K562 (cell line): ENCODE data around the gene NCOA6. TPM values are rescaled to one million over a fixed set of nuclear protein-coding genes. Genes with fewer than 3 reads are reported as not detected.

Source experiments
- ATAC-seq: fragments of 200-7000 bp; cut with Tn5 transposase; 3 replicates; pipeline ENCODE4 v1.9.1; 2020; ENCODE audit warnings: moderate library complexity
- BruUV-seq: library from RNA; stranded (reverse); fragments of 400-500 nt; replicated peaks from 2 replicates; lab custom pipeline; 2021; lab: Mats Ljungman, UMichigan
- CTCF ChIA-PET: fragments of 300-600 bp; formaldehyde crosslinking; extraction: SDS; loops from one replicate; lab custom pipeline; 2021; ENCODE audit warnings: low intra/inter-chr PET ratio; lab: Yijun Ruan, JAX
- POLR2A ChIA-PET: fragments of 300-600, 350-650 bp; sonication (Branson Sonifier 250); formaldehyde crosslinking; extraction: SDS; loops from one replicate; lab custom pipeline; 2021; ENCODE audit warnings: antibody characterized with exemption, inconsistent platforms; lab: Yijun Ruan, JAX
- DNase-seq, 4 experiments: peaks; one replicate each; pipeline versions ENCODE4 v3.0.0 to v3.0.0-alpha.2; 2011 to 2018; ENCODE audit warnings: low spot score in 3 of 4, mixed read lengths in 3 of 4; ENCODE audit errors: extremely low read depth in 1 of 4
- FAIRE-seq: peaks from 2 replicates; lab custom pipeline; 2011; peaks lifted over from hg19 to GRCh38; lab: Jason Lieb, UNC
- H2AFZ ChIP-seq: 2 replicates; pipeline ENCODE4 v1.6.0; 2011; ENCODE audit warnings: low read depth, low read length, control low read depth, inconsistent platforms
- H3K27ac ChIP-seq: fragments of 200-600 bp; 3 replicates; pipeline ENCODE4 v1.8.0; 2011; ENCODE audit warnings: low read depth, mild to moderate bottlenecking, control low read depth, inconsistent platforms, low read length, moderate library complexity, mixed read lengths; ENCODE audit errors: extremely low read depth
- H3K27me3 ChIP-seq, 2 experiments: fragments of 300-600 bp in 1 of 2; 2 replicates in 1 of 2; 3 replicates in 1 of 2; pipeline versions ENCODE4 v1.6.0 to v1.8.0; 2011; ENCODE audit warnings: inconsistent platforms in 2 of 2, low read length in 2 of 2, mild to moderate bottlenecking in 1 of 2, mixed read lengths in 1 of 2, moderate library complexity in 1 of 2; ENCODE audit not compliant: control insufficient read depth in 2 of 2, insufficient read depth in 2 of 2
- H3K36me3 ChIP-seq: fragments of 300-600 bp; 3 replicates; pipeline ENCODE4 v1.8.0; 2011; ENCODE audit warnings: mild to moderate bottlenecking, low read length, inconsistent platforms; ENCODE audit not compliant: control insufficient read depth, insufficient read depth
- H3K4me1 ChIP-seq, 2 experiments: fragments of 200-600 bp in 1 of 2; replicated peaks in 1 of 2; 2 replicates in 1 of 2; 3 replicates in 1 of 2; pipeline versions ENCODE4 v1.5.1 to v1.8.0; 2011; ENCODE audit warnings: inconsistent platforms in 2 of 2, low read length in 2 of 2, mild to moderate bottlenecking in 1 of 2, mixed read lengths in 1 of 2, moderate library complexity in 1 of 2; ENCODE audit not compliant: control insufficient read depth in 2 of 2, insufficient read depth in 2 of 2
- H3K4me2 ChIP-seq: 2 replicates; pipeline ENCODE4 v1.6.1; 2011; ENCODE audit warnings: low read length, control low read depth, inconsistent platforms, mixed read lengths; ENCODE audit not compliant: insufficient read depth
- H3K4me3 ChIP-seq: fragments of 200-600 bp; sonication (generic), shearing (Covaris generic); 2 replicates; pipeline ENCODE4 v1.5.1; 2016; ENCODE audit warnings: control low read depth, inconsistent platforms
- H3K79me2 ChIP-seq: fragments of 200-600 bp; 3 replicates; pipeline ENCODE4 v1.8.0; 2011; ENCODE audit warnings: low read length, inconsistent platforms; ENCODE audit not compliant: control insufficient read depth, insufficient read depth
- H3K9ac ChIP-seq, 2 experiments: 2 replicates each; pipeline versions ENCODE4 v1.6.0 to v1.6.1; 2011; ENCODE audit warnings: low read depth in 2 of 2, low read length in 2 of 2, control low read depth in 1 of 2, inconsistent platforms in 1 of 2, mild to moderate bottlenecking in 1 of 2, mixed read lengths in 1 of 2; ENCODE audit not compliant: insufficient read depth in 1 of 2
- H3K9me1 ChIP-seq: one replicate; pipeline ENCODE4 v1.6.0; 2011; ENCODE audit warnings: inconsistent platforms, mild to moderate bottlenecking, low read length, moderate library complexity; ENCODE audit not compliant: control insufficient read depth, insufficient read depth
- H3K9me3 ChIP-seq: replicated peaks from 2 replicates; pipeline ENCODE4 v1.5.1; 2011; ENCODE audit warnings: low read depth, low read length, inconsistent platforms; ENCODE audit not compliant: control insufficient read depth, insufficient read depth
- H4K20me1 ChIP-seq: replicated peaks from 2 replicates; pipeline ENCODE4 v1.6.1; 2011; ENCODE audit warnings: low read length, inconsistent platforms, mixed read lengths; ENCODE audit not compliant: control insufficient read depth, insufficient read depth
- GTF2E2 ChIP-seq: fragments of 200-800 bp; sonication (Bioruptor generic); IDR thresholded peaks from 2 replicates; pipeline ENCODE4 v1.6.1; 2016; ENCODE audit warnings: missing genetic modification characterization, missing compliant biosample characterization
- HNRNPUL1 ChIP-seq: fragments of 200-400 bp; formaldehyde crosslinking; IDR thresholded peaks from 2 replicates; pipeline ENCODE4 v1.6.1; 2017; ENCODE audit warnings: low read length
- WGBS: fragments of 100-300 bp; shearing (Covaris generic); methylation state at CpG from one replicate; pipeline ENCODE4 v1.1.6; 2016; ENCODE audit warnings: low coverage, mixed read lengths; ENCODE audit not compliant: insufficient coverage; ENCODE audit errors: missing lambda C conversion rate; 5-methylcytosine and 5-hydroxymethylcytosine counted together
- in situ Hi-C: fragments of 300-500 bp; cut with MboI; formaldehyde crosslinking; loops from 4 replicates; pipeline ENCODE4 v1.15.0; 2018; ENCODE audit warnings: inconsistent platforms, mixed read lengths
- intact Hi-C: fragments of 100-400 bp; cut with micrococcal nuclease; formaldehyde crosslinking; loops from 2 replicates; pipeline ENCODE4 v1.14.2; 2022
- polyA plus RNA-seq, 8 experiments: library from polyadenylated mRNA; depleted of rRNA in 4 of 8; stranded (reverse) in 5 of 8; unstranded in 3 of 8; fragments of >200 nt; fragmentation: Nextera tagmentation in 2 of 8; fragmentation: Illumina TruSeq in 1 of 8; extraction: Ambion mirVana in 2 of 8; extraction: Trizol in 1 of 8; gene quantifications; 2 replicates each; pipeline versions ENCODE4 v1.2.1 to v1.2.3, GENCODE V29; 2011 to 2014; ENCODE audit warnings: inconsistent platforms in 1 of 8, missing spikeins in 1 of 8
- total RNA-seq, 7 experiments: library from RNA; depleted of rRNA in 6 of 7; stranded (reverse); fragments of >200 nt in 6 of 7; fragmentation: Illumina TruSeq in 2 of 7; extraction: Trizol in 2 of 7; gene quantifications; 2 replicates each; pipeline versions ENCODE4 v1.2.1 to v1.2.3, GENCODE V29; 2011 to 2021; ENCODE audit warnings: low replicate concordance in 1 of 7
- TF ChIP-seq, protein P1 (sequence below): IDR thresholded peaks from 2 replicates; pipeline ENCODE4 v1.6.1; 2012; ENCODE audit warnings: low read depth, low read length, improper control_type of control experiment, borderline replicate concordance
- TF ChIP-seq, protein P2 (sequence below), 2 experiments: fragments of 450-650 bp; formaldehyde crosslinking in 1 of 2; IDR thresholded peaks; 2 replicates each; pipeline versions ENCODE4 v1.4.0 to v1.6.1; 2014 to 2020; ENCODE audit warnings: mild to moderate bottlenecking in 2 of 2, borderline replicate concordance in 1 of 2, low read depth in 1 of 2

NCOA6 gene
- total and polyA plus RNA-seq, 9 of the 15 experiments (the other 6 are each of a cell fraction or from before 2014, with no cell fraction given) = 6.1 to 25.0 (median 9.5) TPM

GRCh38 chr20:34834459-34834893, 9.0 kb upstream of the NCOA6 start:
- 22% methylated on average over 6 of the region's 6 CpGs for WGBS
- H2AFZ ChIP-seq = no peak overlapping the region
- no peaks in the 10 kb centered on the region for H3K79me2 ChIP-seq
- in situ Hi-C loops (loop anchor here (10.0 kb wide), 1 partner anchor 380 kb away; no protein-coding TSS in a partner anchor), intact Hi-C loops (loop anchor here (2.0 to 10.0 kb wide), 4 partner anchors 126 to 430 kb away; partner anchors contain the start of gene EDEM2)
- peaks cover 0 to 9% of the 10 kb centered on the region in 2 experiments; a peak in 3 of 5 replicates for H3K4me1 ChIP-seq
- FAIRE-seq (peak; percentile 84), ATAC-seq (peak; percentile 71), DNase-seq (peak; percentile 28 to 43 (median 40))
- no peak overlapping the region for H3K27ac ChIP-seq
- POLR2A ChIA-PET = interaction anchor here (0.6 to 2.2 kb wide), 3 partner anchors 9 to 30 kb away, joined by 3 to 8 read pairs (median 3); partner anchors contain the start of gene NCOA6
- no peaks in the 10 kb centered on the region for H3K36me3 ChIP-seq
- no peaks in the 10 kb centered on the region for H3K9me1 ChIP-seq
- H3K9ac ChIP-seq = no peak overlapping the region
- H4K20me1 ChIP-seq = no peaks in the 10 kb centered on the region
- no peaks in the 10 kb centered on the region; the same call in 1 of the 2 replicates for H3K9me3 ChIP-seq
- no peak overlapping the region for H3K4me2 ChIP-seq
- H3K27me3 ChIP-seq = no peaks in the 10 kb centered on the region
- no peak overlapping the region for H3K4me3 ChIP-seq
- CTCF ChIA-PET = interaction anchor here (0.6 to 1.4 kb wide), 5 partner anchors 38 to 613 kb away, joined by 3 to 5 read pairs (median 3); partner anchors contain the start of gene GGT7
- BruUV-seq = no TSS peak
- TF ChIP-seq HNRNPUL1 (no peak), GTF2E2 (tag) (no peak)
- TF ChIP-seq, protein P1, sequence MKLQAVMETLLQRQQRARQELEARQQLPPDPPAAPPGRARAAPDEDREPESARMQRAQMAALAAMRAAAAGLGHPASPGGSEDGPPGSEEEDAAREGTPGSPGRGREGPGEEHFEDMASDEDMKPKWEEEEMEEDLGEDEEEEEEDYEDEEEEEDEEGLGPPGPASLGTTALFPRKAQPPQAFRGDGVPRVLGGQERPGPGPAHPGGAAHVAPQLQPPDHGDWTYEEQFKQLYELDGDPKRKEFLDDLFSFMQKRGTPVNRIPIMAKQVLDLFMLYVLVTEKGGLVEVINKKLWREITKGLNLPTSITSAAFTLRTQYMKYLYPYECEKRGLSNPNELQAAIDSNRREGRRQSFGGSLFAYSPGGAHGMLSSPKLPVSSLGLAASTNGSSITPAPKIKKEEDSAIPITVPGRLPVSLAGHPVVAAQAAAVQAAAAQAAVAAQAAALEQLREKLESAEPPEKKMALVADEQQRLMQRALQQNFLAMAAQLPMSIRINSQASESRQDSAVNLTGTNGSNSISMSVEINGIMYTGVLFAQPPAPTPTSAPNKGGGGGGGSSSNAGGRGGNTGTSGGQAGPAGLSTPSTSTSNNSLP = peak; percentile 89
- TF ChIP-seq, protein P2, sequence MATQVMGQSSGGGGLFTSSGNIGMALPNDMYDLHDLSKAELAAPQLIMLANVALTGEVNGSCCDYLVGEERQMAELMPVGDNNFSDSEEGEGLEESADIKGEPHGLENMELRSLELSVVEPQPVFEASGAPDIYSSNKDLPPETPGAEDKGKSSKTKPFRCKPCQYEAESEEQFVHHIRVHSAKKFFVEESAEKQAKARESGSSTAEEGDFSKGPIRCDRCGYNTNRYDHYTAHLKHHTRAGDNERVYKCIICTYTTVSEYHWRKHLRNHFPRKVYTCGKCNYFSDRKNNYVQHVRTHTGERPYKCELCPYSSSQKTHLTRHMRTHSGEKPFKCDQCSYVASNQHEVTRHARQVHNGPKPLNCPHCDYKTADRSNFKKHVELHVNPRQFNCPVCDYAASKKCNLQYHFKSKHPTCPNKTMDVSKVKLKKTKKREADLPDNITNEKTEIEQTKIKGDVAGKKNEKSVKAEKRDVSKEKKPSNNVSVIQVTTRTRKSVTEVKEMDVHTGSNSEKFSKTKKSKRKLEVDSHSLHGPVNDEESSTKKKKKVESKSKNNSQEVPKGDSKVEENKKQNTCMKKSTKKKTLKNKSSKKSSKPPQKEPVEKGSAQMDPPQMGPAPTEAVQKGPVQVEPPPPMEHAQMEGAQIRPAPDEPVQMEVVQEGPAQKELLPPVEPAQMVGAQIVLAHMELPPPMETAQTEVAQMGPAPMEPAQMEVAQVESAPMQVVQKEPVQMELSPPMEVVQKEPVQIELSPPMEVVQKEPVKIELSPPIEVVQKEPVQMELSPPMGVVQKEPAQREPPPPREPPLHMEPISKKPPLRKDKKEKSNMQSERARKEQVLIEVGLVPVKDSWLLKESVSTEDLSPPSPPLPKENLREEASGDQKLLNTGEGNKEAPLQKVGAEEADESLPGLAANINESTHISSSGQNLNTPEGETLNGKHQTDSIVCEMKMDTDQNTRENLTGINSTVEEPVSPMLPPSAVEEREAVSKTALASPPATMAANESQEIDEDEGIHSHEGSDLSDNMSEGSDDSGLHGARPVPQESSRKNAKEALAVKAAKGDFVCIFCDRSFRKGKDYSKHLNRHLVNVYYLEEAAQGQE (IDR thresholded peaks at IDR 0.05; ENCODE audit: borderline replicate concordance) = peak; percentile 15; the same call in 1 of the 2 replicates
- TF ChIP-seq, protein P2 (CRISPR knock-in tag; IDR thresholded peaks at IDR 0.05; ENCODE audit: low read depth) = no peak
